Gastroesophageal sphincter (tissue), 4 donors: ENCODE measurements around the gene JAML. TPM values are rescaled to one million over a fixed set of nuclear protein-coding genes. Genes with fewer than 3 reads are reported as not detected.

ENCODE experiments used
- ATAC-seq: fragments of 150-250 bp; one replicate; pipeline ENCODE4 v1.9.1; 2016; ENCODE audit warnings: mild to moderate bottlenecking, moderate library complexity
- H3K27ac ChIP-seq, 4 donors: fragments of 200-600 bp; sonication (generic) in 3 of 4; 1 replicate in 3 of 4; 2 replicates in 1 of 4; pipeline ENCODE4 v1.5.1; 2016 to 2019
- H3K27me3 ChIP-seq: fragments of 200-600 bp; sonication (generic); one replicate; pipeline ENCODE4 v1.5.1; 2019
- H3K36me3 ChIP-seq, 2 donors: fragments of 200-600 bp; sonication (generic); one replicate each; pipeline ENCODE4 v1.5.1; 2019; ENCODE audit warnings: control low read depth in 1 of 2
- H3K4me1 ChIP-seq, 3 donors: fragments of 200-600 bp; sonication (generic); 1 replicate in 2 of 3; 2 replicates in 1 of 3; pipeline ENCODE4 v1.5.1; 2016 to 2019; ENCODE audit warnings: control low read depth in 2 of 3
- H3K4me3 ChIP-seq, 2 donors: fragments of 200-600 bp; sonication (generic); one replicate each; pipeline ENCODE4 v1.5.1; 2019; ENCODE audit warnings: mild to moderate bottlenecking in 1 of 2, moderate library complexity in 1 of 2
- H3K9me3 ChIP-seq, 3 donors: fragments of 200-600 bp; sonication (generic); one replicate each; pipeline ENCODE4 v1.5.1; 2017 to 2019; ENCODE audit warnings: control low read depth in 2 of 3
- CTCF ChIP-seq, 4 experiments: fragments of 200-600 bp in 2 of 4; fragments of 450-650 bp in 2 of 4; sonication (generic) in 1 of 4; IDR thresholded peaks; one replicate each; pipeline ENCODE4 v1.5.1; 2017 to 2019; ENCODE audit warnings: antibody characterized with exemption in 4 of 4, mild to moderate bottlenecking in 2 of 4, moderate library complexity in 2 of 4
- EP300 ChIP-seq: sonication (generic); formaldehyde crosslinking; IDR thresholded peaks from one replicate; pipeline ENCODE4 v1.6.1; 2017; ENCODE audit warnings: antibody characterized with exemption, mild to moderate bottlenecking
- POLR2A ChIP-seq, 2 donors: fragments of 450-650 bp; IDR thresholded peaks; one replicate each; pipeline ENCODE4 v1.6.1; 2017; ENCODE audit warnings: antibody characterized with exemption in 2 of 2, mild to moderate bottlenecking in 2 of 2, moderate library complexity in 1 of 2
- POLR2AphosphoS5 ChIP-seq: sonication (generic); formaldehyde crosslinking; IDR thresholded peaks from one replicate; pipeline ENCODE4 v1.6.1; 2017; ENCODE audit warnings: antibody characterized with exemption
- WGBS, 2 donors: methylation state at CpG; one replicate each; pipeline ENCODE4 v1.1.5; 2018; ENCODE audit warnings: low coverage in 1 of 2; 5-methylcytosine and 5-hydroxymethylcytosine counted together
- total RNA-seq, 4 donors: library from RNA; depleted of rRNA; stranded (reverse); fragments of >200 nt; gene quantifications; one replicate each; pipeline ENCODE4 v1.1.0, GENCODE V29; 2016

Gene JAML
- total RNA-seq, 4 donors from 2014 or later = 0.58 to 5.7 (median 2.4) TPM

DNA sequence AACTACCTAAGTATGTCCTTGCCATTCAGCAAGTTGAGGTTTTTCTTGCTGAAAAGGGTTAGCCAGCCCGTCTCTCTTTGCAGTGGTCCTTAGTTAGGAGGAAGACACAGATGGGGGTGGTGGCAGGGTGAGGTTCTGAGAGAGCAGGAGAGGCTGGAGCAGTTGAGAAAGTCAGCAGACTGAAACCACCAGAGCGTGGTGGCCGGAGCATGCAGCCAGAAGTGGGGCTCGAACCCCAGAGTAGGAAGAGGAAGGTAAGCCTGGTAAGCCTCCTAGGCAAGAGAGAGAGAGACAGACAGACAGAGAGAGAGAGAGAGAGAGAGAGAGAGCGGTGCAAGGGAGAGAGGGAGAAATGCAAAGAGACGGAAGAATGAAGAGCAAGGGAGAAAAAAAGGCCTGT is 63.0 kb downstream of the JAML start:
- no peak for TF ChIP-seq EP300
- no peak for TF ChIP-seq POLR2AphosphoS5
- TF ChIP-seq CTCF (IDR thresholded peaks at IDR 0.05) = no peak
- TF ChIP-seq POLR2A (IDR thresholded peaks at IDR 0.05) = no peak
- Histone ChIP-seq H3K4me3 (no peak overlapping the region), H3K4me1 (peaks cover 0 to 6% (median 0%) of the 10 kb centered on the region in 3 donors), H3K9me3 (no peaks in the 10 kb centered on the region), H3K27me3 (peaks cover 70% of the 10 kb centered on the region), H3K36me3 (peaks cover 0 to 4% of the 10 kb centered on the region in 2 donors), H3K27ac (no peak overlapping the region)
- no peak for ATAC-seq
- 64 to 70% methylated on average over 2 to 5 of the region's 6 CpGs for WGBS, 2 donors

DNA sequence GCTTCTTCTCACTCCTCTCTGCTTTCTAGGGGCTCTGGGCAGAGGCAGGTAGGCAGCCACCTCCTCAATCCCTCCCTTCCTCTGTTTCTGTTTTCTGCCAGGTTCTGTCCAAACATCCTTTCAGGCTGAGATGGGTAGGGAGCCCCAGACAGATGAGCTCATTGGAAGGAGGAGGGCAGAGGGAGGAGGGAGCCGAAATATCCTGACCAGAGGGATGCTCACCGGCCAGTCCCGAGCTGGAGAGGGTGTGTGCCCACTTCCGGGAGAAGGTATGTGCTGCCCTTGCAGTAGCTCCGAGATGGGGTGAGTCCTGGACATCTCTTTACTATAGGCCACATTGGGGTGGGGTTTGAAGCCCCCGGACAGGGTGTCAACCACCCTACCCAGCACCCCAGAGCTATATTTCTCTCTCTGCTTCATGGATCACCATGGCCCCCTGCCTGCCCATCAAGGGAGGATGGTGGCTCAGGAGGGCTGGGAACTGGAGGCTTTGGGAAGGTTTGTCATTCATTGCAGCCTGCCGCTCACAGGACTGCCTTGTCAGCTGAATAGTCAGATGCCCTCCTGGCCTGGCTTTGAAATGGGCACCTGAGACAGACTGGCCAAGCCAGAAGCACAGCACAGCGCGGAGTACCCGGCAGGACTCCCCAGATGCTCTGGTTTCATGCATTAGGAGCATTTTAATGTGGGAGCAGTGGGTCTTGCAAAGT is 67.5 kb downstream of the JAML start:
- whole genome bisulfite sequencing, 2 donors = 48% methylated on average over 2 of the region's 10 CpGs; no CpG with 5 or more reads in 1 of the 2 donors
- Histone ChIP-seq H3K4me1 (peaks cover 0 to 23% (median 6%) of the 10 kb centered on the region in 3 donors), H3K36me3 (no peaks in the 10 kb centered on the region), H3K9me3 (no peaks in the 10 kb centered on the region), H3K27me3 (peaks cover 97% of the 10 kb centered on the region), H3K27ac (no peak overlapping the region), H3K4me3 (no peak overlapping the region)
- no peak for TF ChIP-seq POLR2AphosphoS5
- no peak for TF ChIP-seq CTCF (IDR thresholded peaks at IDR 0.05)
- TF ChIP-seq POLR2A (IDR thresholded peaks at IDR 0.05) = no peak
- no peak for TF ChIP-seq EP300
- ATAC-seq = no peak

- H3K4me1 ChIP-seq = peaks cover 0 to 30% (median 13%) of the 10 kb centered on the region in 3 donors
- H3K27ac ChIP-seq = no peak overlapping the region
- ATAC-seq = no peak
- H3K27me3 ChIP-seq = peaks cover 97% of the 10 kb centered on the region
- no peak for TF ChIP-seq EP300
- TF ChIP-seq POLR2A (IDR thresholded peaks at IDR 0.05) = no peak
- TF ChIP-seq POLR2AphosphoS5 = no peak
- no peak for TF ChIP-seq CTCF (IDR thresholded peaks at IDR 0.05)
- no peaks in the 10 kb centered on the region for H3K9me3 ChIP-seq
- H3K36me3 ChIP-seq = no peaks in the 10 kb centered on the region
- H3K4me3 ChIP-seq = no peak overlapping the region
- 10 to 16% methylated on average over 10 to 13 of the region's 21 CpGs for WGBS, 2 donors
Measured at GRCh38 chr11:118156531-118157185, 68.2 kb downstream of the JAML start.

- WGBS, 2 donors = 23 to 57% methylated on average over 1 to 2 of the region's 11 CpGs
- Histone ChIP-seq H3K4me3 (no peak overlapping the region), H3K4me1 (peaks cover 0 to 37% (median 17%) of the 10 kb centered on the region in 3 donors), H3K27ac (no peak overlapping the region), H3K9me3 (no peaks in the 10 kb centered on the region), H3K27me3 (peaks cover 94% of the 10 kb centered on the region), H3K36me3 (no peaks in the 10 kb centered on the region)
- no peak for ATAC-seq
- no peak for TF ChIP-seq CTCF (IDR thresholded peaks at IDR 0.05)
- TF ChIP-seq POLR2A (IDR thresholded peaks at IDR 0.05) = no peak
- no peak for TF ChIP-seq EP300
- no peak for TF ChIP-seq POLR2AphosphoS5
Measured at GRCh38 chr11:118155776-118156530, 68.9 kb downstream of the JAML start.
